ENCODE measurements around the gene HS3ST5.
"Not testable (repeated sequence)": the region's sequence is repeated elsewhere in the genome, so short reads cannot be mapped to it uniquely, and the experiment has no call there.

The HS3ST5 gene

GRCh38 chr6:114053791-114054190 lies 289.0 kb downstream of the HS3ST5 start:
- TF ChIP-seq JUND (IDR thresholded peaks at IDR 0.05; ENCODE audit: low read depth) = no peak
- in situ Hi-C loops (cut with HindIII; ENCODE audit: low pct_unique_long_range_greater_than_20kb, low sequenced_read_pairs) = no loop called here
- DNase-seq (ENCODE audit: low read depth in 1 of 2, low spot score in 1 of 2) = no peak

DNA sequence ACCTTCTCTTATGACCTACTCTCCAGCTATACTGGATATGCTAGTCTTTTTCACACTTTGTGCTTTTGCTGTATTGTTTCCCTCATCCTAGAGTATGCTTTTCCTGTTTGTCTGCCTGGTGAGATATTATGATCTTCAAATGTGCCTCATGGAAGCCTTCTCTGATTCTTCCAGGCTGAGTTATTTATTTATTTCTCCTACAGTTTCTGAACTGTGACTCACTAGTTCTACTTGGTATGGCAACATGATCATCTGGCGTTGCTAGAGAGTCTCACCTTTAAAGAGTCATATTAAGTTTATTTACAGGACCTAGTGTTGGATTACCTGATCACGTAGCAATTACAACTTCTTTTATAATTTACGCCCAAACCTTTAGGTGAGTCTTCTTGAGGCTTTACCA lies 290.7 kb downstream of the HS3ST5 start:
- no peak for TF ChIP-seq JUND (IDR thresholded peaks at IDR 0.05; ENCODE audit: low read depth)
- no peak for DNase-seq (ENCODE audit: low read depth in 1 of 2, low spot score in 1 of 2)
- in situ Hi-C loops (cut with HindIII; ENCODE audit: low pct_unique_long_range_greater_than_20kb, low sequenced_read_pairs) = no loop called here

DNA sequence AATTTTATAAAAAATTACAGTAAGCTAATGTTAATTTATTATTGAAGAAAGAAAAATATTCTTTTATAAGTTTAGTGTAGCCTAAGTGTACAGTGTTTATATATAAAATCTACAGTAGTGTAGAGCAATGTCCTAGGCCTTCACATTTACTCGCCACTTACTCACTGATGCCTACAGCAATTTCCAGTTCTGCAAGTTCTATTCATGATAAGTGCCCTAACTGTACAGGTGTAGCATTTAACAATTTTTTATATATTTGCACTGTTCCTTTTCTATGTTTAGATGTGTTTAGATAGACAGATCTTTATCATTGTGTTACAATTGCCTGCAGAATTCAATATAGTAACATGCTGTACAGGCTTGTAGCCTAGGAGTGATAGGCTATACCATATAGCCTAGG lies 291.8 kb downstream of the HS3ST5 start:
- in situ Hi-C loops (cut with HindIII; ENCODE audit: low pct_unique_long_range_greater_than_20kb, low sequenced_read_pairs) = no loop called here
- DNase-seq (ENCODE audit: low read depth in 1 of 2, low spot score in 1 of 2) = peak in 1 of 2 experiments; percentile 7
- no peak for TF ChIP-seq JUND (IDR thresholded peaks at IDR 0.05; ENCODE audit: low read depth)

DNA sequence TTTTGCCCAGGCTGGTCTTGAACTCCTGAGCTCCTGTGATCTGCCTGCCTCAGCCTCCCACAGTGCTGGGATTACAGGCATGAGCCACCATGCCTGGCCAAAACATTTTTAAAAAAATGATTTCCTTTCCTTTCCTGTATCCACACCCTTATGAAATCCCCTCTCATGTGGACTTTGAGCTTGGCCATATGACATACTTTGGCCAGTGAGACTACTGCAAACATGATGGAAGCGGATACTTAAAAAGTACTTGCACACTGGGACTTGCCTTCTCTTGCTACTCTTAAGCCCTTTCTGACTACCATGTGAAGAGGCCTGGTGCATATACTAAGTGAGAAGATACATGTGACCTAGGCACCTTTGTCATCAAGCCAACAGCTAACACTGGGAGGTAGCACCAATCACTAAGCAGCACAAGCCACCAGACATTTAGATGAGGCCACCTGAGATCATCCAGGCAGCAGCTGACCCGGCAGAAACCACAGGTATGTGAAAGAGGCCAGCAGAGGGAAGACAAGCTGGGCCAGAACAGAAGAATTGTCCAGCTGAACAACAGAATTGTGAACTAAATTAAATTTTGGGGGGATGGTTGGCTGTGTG lies 293.4 kb downstream of the HS3ST5 start:
- in situ Hi-C loops (cut with HindIII; ENCODE audit: low pct_unique_long_range_greater_than_20kb, low sequenced_read_pairs) = no loop called here
- TF ChIP-seq JUND (IDR thresholded peaks at IDR 0.05; ENCODE audit: low read depth) = no peak
- peak in 1 of 2 experiments; percentile 40 for DNase-seq (ENCODE audit: low read depth in 1 of 2, low spot score in 1 of 2)

- in situ Hi-C loops (cut with HindIII; ENCODE audit: low pct_unique_long_range_greater_than_20kb, low sequenced_read_pairs); DNase-seq (ENCODE audit: low read depth in 1 of 2, low spot score in 1 of 2): not testable (repeated sequence)
Measured at GRCh38 chr6:114044566-114044965, 298.3 kb downstream of the HS3ST5 start.

GRCh38 chr6:114042267-114043016 lies 300.4 kb downstream of the HS3ST5 start:
- DNase-seq (ENCODE audit: low read depth in 1 of 2, low spot score in 1 of 2) = no peak
- in situ Hi-C loops (cut with HindIII; ENCODE audit: low pct_unique_long_range_greater_than_20kb, low sequenced_read_pairs) = no loop called here
- TF ChIP-seq JUND (IDR thresholded peaks at IDR 0.05; ENCODE audit: low read depth) = no peak

- TF ChIP-seq JUND (IDR thresholded peaks at IDR 0.05; ENCODE audit: low read depth) = no peak
- no peak for DNase-seq (ENCODE audit: low read depth in 1 of 2, low spot score in 1 of 2)
- in situ Hi-C loops (cut with HindIII; ENCODE audit: low pct_unique_long_range_greater_than_20kb, low sequenced_read_pairs) = no loop called here
Measured at GRCh38 chr6:114040871-114041270, 302.0 kb downstream of the HS3ST5 start.

- TF ChIP-seq JUND (IDR thresholded peaks at IDR 0.05; ENCODE audit: low read depth) = no peak
- in situ Hi-C loops (cut with HindIII; ENCODE audit: low pct_unique_long_range_greater_than_20kb, low sequenced_read_pairs) = no loop called here
- no peak for DNase-seq (ENCODE audit: low read depth in 1 of 2, low spot score in 1 of 2)
Measured at GRCh38 chr6:114039841-114040240, 303.0 kb downstream of the HS3ST5 start.

DNA sequence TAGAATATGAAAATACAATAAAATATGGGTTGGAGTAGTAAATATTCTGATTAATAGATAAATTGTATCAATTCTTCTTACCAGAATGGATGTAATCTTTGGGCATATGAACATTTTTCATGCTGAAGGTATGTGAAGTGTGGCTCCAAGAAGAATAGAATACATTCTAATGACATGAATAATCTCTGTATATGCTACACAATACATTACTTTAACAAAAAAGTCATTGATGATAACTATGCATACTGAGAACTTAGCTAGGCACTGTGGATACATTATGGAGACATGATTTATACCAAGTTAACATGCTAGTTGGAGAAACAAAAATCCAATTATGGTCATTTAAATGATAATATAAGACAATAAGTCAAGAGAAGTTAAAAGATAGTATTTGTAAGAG lies 309.2 kb downstream of the HS3ST5 start:
- no peak for TF ChIP-seq JUND (IDR thresholded peaks at IDR 0.05; ENCODE audit: low read depth)
- in situ Hi-C loops (cut with HindIII; ENCODE audit: low pct_unique_long_range_greater_than_20kb, low sequenced_read_pairs) = no loop called here
- DNase-seq (ENCODE audit: low read depth in 1 of 2, low spot score in 1 of 2) = no peak

- in situ Hi-C loops (cut with HindIII; ENCODE audit: low pct_unique_long_range_greater_than_20kb, low sequenced_read_pairs) = no loop called here
Measured at GRCh38 chr6:114032721-114033120, 310.1 kb downstream of the HS3ST5 start.

DNA sequence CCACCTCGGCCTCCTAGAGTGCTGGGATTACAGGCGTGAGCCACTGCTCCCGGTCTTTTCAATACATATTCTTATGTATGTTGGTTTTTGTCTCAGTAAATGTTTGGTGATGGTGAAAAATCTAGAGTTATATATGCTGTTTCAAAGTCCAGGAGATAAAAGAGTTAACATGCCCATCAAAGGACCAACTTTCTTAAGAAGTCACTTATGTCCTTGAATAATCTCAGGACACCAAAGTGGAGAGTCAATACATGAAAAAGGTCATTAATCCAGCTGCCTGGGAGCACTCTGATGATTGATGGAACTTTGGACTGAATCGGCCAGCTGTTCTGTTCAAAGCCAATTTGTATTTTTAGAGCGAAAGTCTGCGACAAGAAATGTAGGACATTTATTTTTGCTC lies 312.1 kb downstream of the HS3ST5 start:
- DNase-seq (ENCODE audit: low read depth in 1 of 2, low spot score in 1 of 2) = no peak
- in situ Hi-C loops (cut with HindIII; ENCODE audit: low pct_unique_long_range_greater_than_20kb, low sequenced_read_pairs) = no loop called here
- no peak for TF ChIP-seq JUND (IDR thresholded peaks at IDR 0.05; ENCODE audit: low read depth)

More at GRCh38 chr6:114032721-114033120, 310.1 kb downstream of the HS3ST5 start:
- DNase-seq (ENCODE audit: low read depth in 1 of 2, low spot score in 1 of 2) = no peak
- no peak for TF ChIP-seq JUND (IDR thresholded peaks at IDR 0.05; ENCODE audit: low read depth)

- no peak for TF ChIP-seq JUND (IDR thresholded peaks at IDR 0.05; ENCODE audit: low read depth)
- in situ Hi-C loops (cut with HindIII; ENCODE audit: low pct_unique_long_range_greater_than_20kb, low sequenced_read_pairs) = no loop called here
- DNase-seq (ENCODE audit: low read depth in 1 of 2, low spot score in 1 of 2) = no peak
Measured at GRCh38 chr6:114024746-114025145, 318.1 kb downstream of the HS3ST5 start.

DNA sequence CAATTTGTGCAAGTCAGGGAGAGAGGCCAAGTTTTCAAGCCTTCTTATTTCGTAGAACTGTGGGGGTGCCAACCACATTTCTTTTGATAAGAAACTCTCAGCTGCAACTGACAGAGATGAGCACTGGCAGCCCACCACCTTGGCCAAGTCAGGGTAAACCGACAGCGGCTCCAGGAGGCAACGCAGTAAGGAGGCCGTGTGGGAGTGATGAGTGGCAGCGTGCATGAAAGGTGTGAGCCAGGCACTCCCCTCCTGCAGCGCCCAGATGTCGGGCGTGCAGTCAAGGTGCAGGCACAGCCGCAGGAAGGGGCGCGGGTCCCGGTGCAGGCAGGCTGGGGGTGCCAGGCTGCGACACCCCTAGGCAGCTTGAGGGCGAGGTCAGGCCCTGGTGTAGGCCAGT lies 322.6 kb downstream of the HS3ST5 start:
- in situ Hi-C loops (cut with HindIII; ENCODE audit: low pct_unique_long_range_greater_than_20kb, low sequenced_read_pairs) = no loop called here
- no peak for DNase-seq (ENCODE audit: low read depth in 1 of 2, low spot score in 1 of 2)
- TF ChIP-seq JUND (IDR thresholded peaks at IDR 0.05; ENCODE audit: low read depth) = no peak

- in situ Hi-C loops (cut with HindIII; ENCODE audit: low pct_unique_long_range_greater_than_20kb, low sequenced_read_pairs); DNase-seq (ENCODE audit: low read depth in 1 of 2, low spot score in 1 of 2): not testable (repeated sequence)
Measured at GRCh38 chr6:114017146-114017545, 325.7 kb downstream of the HS3ST5 start.

DNA sequence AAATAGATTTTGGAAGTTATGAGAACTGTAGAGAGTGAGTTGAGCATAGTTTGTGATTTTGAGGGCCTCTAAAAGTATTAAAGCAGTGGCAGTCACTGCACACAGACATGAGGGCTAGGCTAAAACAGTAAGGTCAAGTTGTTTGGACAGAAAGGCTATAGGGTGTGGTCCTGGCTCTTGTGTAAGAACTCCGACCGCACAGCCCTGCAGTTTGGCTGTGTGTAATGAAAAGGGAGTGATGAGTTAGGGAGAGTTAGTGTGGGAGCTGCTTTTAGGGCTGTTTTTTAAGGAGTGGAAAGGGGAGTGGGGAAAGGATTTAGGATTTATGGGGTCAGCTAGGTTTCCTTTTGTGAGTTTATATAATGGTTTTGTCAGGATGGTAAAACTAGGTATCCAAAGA lies 328.7 kb downstream of the HS3ST5 start:
- DNase-seq (ENCODE audit: low read depth in 1 of 2, low spot score in 1 of 2); in situ Hi-C loops (cut with HindIII; ENCODE audit: low pct_unique_long_range_greater_than_20kb, low sequenced_read_pairs): not testable (repeated sequence)

DNA sequence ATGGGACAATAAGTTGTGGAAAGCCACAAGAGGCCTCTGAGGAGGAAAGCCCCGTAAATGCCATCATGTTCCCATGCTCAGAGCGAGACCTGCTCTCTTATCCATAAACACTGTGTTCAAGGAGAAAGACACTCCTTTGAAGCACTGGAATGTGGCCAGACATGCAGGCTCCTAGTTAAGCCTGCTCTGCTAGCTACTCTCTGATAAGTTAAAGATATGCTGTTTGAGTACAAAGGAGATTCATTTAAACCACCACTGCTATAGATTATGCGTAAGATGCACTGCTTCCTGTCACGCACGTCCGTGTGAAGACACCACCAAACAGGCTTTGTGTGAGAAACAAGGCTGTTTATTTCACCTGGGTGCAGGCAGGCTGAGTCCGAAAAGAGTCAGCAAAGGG lies 331.3 kb downstream of the HS3ST5 start:
- in situ Hi-C loops (cut with HindIII; ENCODE audit: low pct_unique_long_range_greater_than_20kb, low sequenced_read_pairs); DNase-seq (ENCODE audit: low read depth in 1 of 2, low spot score in 1 of 2): not testable (repeated sequence)

Data from T47D (cell line).